ENCODE measurements around the gene SLC10A2.
"Not testable (repeated sequence)": the region's sequence is repeated elsewhere in the genome, so short reads cannot be mapped to it uniquely, and the experiment has no call there.

The SLC10A2 gene, protein sequence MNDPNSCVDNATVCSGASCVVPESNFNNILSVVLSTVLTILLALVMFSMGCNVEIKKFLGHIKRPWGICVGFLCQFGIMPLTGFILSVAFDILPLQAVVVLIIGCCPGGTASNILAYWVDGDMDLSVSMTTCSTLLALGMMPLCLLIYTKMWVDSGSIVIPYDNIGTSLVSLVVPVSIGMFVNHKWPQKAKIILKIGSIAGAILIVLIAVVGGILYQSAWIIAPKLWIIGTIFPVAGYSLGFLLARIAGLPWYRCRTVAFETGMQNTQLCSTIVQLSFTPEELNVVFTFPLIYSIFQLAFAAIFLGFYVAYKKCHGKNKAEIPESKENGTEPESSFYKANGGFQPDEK

DNA sequence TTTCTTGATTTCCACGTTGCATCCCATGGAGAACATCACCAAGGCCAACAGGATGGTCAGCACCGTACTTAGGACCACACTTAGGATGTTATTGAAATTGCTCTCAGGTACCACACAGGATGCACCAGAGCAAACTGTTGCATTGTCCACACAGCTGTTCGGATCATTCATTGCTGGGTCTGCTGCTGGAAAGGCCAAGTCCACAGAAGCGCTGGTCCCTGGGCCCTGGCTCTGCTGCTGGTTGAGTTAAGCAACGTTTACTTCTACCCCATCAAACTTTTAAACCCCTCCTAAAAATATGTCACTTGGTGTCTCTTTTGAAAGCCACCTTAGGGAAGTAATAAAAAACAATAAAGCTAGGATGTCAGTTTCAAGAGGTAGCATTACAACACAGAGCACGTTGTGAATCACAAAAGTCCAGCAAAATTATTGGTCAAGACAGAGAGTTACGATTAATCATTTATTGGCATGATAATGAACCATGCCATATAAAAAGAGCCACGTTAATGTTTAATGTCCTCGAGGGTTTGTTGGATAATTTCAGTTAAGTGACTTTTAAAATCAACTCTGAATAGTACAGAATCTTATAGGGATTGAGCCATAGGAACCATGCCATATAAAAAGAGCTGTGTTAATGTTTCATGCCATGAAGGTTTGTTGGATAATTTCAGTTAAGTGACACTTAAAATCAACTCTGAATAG, at the start of gene SLC10A2:
Gene SLC10A2, minus strand, starts transcription at position 339 of the 702 bp plus-strand sequence. Its CDS starts 168 bp downstream, at position 171.
- no peak for DNase-seq

GRCh38 chr13:103107580-103107979, 41.4 kb upstream of the SLC10A2 start:
- no peak for DNase-seq

DNA sequence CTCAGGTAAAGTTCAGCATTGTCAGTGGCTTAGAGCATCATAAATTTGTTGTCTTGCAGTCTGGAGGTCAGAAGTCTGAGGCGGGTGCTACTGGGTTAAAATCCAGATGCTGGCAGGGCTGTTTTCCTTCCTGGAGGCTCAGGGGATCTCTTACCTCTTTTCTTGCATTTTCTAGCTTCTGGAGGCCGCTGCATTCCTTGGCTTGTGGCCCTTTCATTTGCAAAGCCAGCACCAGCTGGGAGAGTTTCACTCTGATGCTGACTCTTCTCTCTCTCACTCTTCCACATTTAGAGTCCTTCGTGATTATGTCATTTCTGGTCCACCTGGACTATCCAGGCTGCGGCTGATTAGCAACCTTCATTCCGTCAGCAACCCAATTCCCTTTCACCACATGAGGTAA, 38.1 kb upstream of the SLC10A2 start:
- no peak for DNase-seq

DNA sequence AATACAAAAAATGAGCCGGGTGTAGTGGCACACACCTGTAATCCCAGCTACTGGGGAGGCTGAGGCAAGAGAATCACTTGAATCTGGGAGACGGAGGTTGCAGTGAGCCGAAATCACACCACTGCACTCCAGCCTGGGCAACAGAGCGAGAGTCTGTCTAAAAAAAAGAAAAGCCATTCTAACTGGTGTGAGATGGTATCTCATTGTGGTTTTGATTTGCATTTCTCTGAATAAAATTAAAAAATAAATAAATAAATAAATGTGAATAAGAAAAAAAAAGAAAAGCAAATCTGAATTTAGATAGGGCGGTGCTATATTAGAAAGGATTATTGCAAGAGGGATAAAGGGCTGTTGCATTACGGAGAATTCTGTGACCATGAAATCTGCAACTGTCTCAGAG, 37.2 kb upstream of the SLC10A2 start:
- DNase-seq = not testable (repeated sequence)

- DNase-seq = no peak
Observed at GRCh38 chr13:103102482-103102881, 36.3 kb upstream of the SLC10A2 start.

GRCh38 chr13:103101901-103102300, 35.7 kb upstream of the SLC10A2 start:
- DNase-seq = no peak

GRCh38 chr13:103101500-103101899, 35.3 kb upstream of the SLC10A2 start:
- DNase-seq = no peak

DNA sequence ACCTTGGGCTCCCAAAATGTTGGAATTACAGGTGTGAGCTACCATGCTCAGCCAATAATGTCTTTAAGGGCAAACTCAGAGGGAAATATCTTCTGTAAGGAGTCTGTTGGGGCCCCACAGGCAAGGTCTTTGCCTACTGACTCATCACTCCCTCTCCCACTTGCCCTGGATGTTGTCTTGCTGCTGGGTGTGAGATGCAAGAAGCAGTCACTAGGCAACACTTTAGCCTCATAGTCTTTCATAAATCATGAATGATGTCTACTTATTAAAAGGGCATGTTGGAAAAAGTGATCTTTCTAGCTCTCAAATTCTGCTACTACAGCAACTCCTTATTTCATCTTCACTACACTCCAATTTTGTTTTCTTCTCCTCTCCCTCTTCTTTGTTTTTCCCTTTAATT, 34.6 kb upstream of the SLC10A2 start:
- DNase-seq = no peak

- DNase-seq = no peak
Observed at GRCh38 chr13:103099722-103100293, 33.6 kb upstream of the SLC10A2 start.

DNA sequence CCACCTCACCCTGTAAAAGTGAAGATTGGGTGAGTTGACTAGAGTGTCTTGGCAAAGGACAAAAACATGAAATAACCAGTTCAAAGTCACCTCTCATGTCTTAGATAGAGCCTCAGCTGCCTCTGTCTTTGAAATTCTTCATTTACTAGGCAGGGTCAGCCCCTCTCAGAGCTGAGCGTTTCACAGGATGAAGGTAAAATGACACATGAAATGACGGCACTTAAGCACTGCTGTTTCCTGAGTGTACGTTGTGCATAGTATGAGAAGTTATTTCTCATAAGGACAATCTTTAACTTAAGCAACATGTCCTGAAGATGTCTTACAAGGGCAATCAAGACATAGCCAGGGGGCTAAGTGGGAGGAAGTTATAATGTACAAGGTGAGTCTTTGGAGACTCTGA, 32.3 kb upstream of the SLC10A2 start:
- DNase-seq = no peak

GRCh38 chr13:103097366-103097928, 31.2 kb upstream of the SLC10A2 start:
- no peak for DNase-seq

DNA sequence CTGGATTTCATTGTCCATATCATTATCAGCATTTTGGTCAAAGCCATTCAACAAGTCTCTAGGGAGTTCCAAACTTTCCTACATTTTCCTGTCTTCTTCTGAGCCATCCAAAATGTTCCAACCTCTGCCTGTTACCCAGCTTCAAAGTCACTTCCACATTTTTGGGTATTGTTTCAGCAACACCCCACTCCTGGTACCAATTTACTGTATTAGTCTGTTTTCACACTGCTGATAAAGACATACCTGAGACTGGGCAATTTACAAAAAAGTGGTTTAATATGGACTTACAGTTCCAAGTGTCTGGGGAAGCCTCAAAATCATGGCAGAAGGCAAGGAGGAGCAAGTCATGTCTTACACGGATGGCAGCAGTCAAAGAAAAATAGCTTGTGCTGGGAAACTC, 27.4 kb upstream of the SLC10A2 start:
- DNase-seq = not testable (repeated sequence)

- DNase-seq = no peak
Observed at GRCh38 chr13:103087275-103087674, 21.1 kb upstream of the SLC10A2 start.

DNA sequence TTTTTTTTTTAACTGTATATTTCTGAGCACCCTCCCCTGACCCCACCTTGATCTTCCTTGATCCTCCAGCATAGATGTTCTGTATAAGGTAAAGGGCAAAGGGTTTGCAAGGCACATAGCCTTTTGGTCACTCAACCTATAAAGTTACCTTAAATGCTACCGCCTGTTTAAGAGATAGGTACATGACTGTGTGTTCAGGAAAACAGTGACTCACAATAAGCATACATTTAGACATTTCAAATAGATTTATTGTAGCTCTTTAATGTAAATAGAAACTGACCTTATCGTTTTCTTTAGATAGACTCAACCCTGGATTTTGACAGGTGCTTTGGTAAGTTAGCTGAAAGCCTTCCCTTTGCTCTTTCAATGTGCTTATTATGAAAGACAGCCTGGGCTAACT, 15.2 kb upstream of the SLC10A2 start:
- DNase-seq = no peak

DNA sequence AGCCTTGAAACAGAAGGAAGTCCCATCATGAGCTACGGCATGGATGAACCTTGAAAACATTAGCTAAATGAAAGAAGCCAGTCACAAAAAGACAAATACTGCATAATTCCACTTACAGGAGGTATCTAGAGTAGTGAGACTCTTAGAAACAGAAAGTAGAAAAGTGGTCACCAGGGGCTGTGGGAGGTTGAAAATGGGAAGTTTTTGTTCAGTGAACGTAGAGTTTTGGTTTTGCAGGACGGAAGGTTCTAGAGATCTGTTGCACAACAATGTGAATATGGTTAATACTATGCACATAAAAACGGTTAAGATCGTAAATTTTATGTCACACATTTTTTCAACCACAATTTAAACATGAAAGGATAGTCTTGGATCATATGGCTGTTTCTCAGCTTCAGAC, 11.9 kb upstream of the SLC10A2 start:
- no peak for DNase-seq

DNA sequence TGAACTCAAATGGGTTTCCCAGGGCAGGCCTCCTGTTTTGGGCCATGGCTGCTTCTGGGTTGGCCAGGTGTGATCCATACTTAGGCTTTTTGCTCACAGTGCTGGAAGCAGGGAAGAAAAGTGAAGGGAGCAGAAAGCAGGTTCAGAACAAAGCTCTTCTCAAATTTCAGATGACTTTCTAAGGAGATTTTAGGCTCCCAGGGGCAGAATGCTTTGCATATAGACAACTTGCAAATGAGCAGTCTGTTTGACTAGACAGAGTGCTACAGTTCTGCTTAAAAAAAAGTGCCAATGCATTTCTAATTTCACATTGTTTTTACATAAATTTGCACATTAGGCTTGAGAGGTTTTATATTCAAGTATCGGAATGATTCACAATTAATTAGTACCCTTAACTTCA, 2.6 kb upstream of the SLC10A2 start:
- no peak for DNase-seq

- no peak for DNase-seq
Observed at GRCh38 chr13:103067751-103068555, 1.7 kb upstream of the SLC10A2 start.

GRCh38 chr13:103066781-103067345, 646 bp upstream of the SLC10A2 start:
- DNase-seq = no peak

GRCh38 chr13:103063376-103063775, 2.8 kb downstream of the SLC10A2 start:
- DNase-seq = no peak

DNA sequence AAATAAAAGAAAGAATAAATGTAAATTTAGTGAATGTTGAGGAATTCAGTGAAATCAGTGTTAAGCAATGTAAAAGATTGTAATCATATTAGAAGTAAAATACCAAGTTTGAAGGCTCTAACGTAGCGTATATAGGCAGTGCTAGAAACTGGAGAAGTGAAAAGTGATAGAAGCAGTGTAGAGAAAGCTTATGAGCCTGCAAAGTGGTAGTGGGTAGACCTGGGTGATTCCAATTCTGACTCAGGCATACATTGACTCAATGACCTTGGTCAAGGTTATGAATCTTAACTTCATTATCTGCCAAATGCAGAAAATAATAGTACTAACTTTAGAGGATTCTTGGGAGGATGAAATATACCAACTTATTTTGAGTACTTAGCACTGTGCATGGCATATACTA, 4.1 kb downstream of the SLC10A2 start:
- no peak for DNase-seq

GRCh38 chr13:103056008-103056407, 10.2 kb downstream of the SLC10A2 start:
- no peak for DNase-seq

DNA sequence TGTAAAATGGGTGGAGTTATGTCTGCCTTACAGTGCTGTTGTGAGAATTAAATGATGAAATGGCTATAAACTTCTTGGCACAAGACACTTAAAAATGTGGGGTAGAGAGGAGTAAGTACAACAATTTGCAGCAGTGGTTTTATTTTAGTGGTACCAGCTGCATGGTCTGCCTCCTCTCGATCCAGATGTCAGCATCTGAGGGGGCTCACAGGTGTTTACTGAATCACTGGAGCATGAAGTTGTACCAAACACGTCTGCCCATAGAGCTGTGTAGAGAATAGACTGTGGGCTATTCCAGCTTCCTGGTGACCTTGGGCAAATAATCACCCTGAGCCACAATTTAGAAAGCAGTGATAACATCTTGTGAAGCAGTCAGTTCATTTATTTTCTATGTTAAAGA, 11.1 kb downstream of the SLC10A2 start:
- no peak for DNase-seq

DNA sequence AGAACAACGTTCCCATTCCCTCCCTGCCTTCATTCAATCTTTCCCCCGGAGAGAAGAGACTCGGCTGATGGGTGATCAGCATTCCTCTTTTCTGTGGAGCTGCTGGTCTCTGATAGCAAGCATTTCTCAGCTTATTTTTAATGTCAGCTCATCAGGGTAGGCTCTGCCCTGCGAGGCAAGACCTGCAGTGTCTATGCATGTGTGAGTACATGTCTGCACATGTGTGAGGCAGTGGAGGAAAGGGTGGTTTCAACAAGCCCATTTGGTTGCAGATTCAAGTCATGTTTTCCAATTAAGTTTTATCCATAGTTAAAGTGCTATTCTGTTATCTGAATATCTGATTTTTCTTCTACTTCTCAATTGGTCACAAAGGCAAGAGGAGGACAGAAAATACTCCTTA, 19.5 kb downstream of the SLC10A2 start:
- no peak for DNase-seq
